ENCODE results near the gene RPRML. TPM values are rescaled to one million over a fixed set of nuclear protein-coding genes. Genes with fewer than 3 reads are reported as not detected.
"Not testable (repeated sequence)": the region's sequence is repeated elsewhere in the genome, so short reads cannot be mapped to it uniquely, and the experiment has no call there.

Gene RPRML
- total RNA-seq, 4 donors from 2014 or later: 0.88 TPM; not detected in 3

DNA sequence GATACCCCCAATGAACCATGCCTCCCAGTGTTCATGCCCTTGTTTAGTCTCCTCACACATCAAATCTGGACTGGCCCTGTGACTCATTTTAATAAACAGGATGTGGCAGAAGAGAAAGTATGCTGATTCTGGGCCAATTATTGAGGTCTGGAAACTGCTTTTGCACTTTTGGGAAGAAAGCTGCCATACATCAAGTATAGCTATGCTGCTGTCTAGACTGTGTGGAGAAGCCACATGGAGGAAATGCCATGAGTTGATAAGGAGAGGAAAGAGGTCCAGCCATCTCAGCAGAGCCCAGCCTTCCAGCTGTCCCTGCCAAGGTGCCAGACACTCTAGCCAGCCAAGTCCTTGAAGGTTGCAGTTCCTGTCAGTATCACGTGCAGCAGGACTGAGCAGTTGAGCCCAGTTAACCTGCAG lies 16.7 kb downstream of the RPRML start:
- H3K36me3 ChIP-seq: no peaks in the 10 kb centered on the region
- no peak overlapping the region for H3K27ac ChIP-seq
- H3K27me3 ChIP-seq: no peaks in the 10 kb centered on the region
- H3K4me1 ChIP-seq: no peaks in the 10 kb centered on the region
- H3K9me3 ChIP-seq: no peaks in the 10 kb centered on the region
- no peak overlapping the region for H3K4me3 ChIP-seq
- no peak for DNase-seq
- TF ChIP-seq POLR2A (IDR thresholded peaks at IDR 0.05): no peak
- TF ChIP-seq, protein P1, sequence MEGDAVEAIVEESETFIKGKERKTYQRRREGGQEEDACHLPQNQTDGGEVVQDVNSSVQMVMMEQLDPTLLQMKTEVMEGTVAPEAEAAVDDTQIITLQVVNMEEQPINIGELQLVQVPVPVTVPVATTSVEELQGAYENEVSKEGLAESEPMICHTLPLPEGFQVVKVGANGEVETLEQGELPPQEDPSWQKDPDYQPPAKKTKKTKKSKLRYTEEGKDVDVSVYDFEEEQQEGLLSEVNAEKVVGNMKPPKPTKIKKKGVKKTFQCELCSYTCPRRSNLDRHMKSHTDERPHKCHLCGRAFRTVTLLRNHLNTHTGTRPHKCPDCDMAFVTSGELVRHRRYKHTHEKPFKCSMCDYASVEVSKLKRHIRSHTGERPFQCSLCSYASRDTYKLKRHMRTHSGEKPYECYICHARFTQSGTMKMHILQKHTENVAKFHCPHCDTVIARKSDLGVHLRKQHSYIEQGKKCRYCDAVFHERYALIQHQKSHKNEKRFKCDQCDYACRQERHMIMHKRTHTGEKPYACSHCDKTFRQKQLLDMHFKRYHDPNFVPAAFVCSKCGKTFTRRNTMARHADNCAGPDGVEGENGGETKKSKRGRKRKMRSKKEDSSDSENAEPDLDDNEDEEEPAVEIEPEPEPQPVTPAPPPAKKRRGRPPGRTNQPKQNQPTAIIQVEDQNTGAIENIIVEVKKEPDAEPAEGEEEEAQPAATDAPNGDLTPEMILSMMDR (IDR thresholded peaks at IDR 0.05): no peak

DNA sequence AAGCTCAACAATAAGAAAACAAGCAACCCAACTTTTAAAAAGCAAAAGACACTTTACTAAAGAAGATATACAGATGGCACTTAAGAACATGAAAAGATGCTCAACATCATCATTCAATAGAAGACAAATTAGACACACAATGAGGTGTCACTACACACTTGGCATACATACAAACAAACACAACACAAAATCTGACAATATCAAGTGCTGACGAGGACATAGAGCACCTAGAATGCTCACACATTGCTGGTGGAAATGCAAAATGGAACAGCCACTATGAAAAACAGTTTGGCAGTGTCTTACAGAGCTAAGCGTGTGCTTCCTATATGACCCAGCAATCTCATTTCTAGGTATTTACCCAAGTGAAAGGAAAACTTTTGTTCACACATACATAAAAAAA lies 18.9 kb downstream of the RPRML start:
- no peaks in the 10 kb centered on the region for H3K27me3 ChIP-seq
- no peak for TF ChIP-seq POLR2A (IDR thresholded peaks at IDR 0.05)
- TF ChIP-seq, protein P1 (IDR thresholded peaks at IDR 0.05): no peak
- no peak for DNase-seq
- H3K4me3 ChIP-seq: no peak overlapping the region
- H3K4me1 ChIP-seq: no peaks in the 10 kb centered on the region
- no peak overlapping the region for H3K27ac ChIP-seq
- H3K36me3 ChIP-seq: no peaks in the 10 kb centered on the region
- no peaks in the 10 kb centered on the region for H3K9me3 ChIP-seq

DNA sequence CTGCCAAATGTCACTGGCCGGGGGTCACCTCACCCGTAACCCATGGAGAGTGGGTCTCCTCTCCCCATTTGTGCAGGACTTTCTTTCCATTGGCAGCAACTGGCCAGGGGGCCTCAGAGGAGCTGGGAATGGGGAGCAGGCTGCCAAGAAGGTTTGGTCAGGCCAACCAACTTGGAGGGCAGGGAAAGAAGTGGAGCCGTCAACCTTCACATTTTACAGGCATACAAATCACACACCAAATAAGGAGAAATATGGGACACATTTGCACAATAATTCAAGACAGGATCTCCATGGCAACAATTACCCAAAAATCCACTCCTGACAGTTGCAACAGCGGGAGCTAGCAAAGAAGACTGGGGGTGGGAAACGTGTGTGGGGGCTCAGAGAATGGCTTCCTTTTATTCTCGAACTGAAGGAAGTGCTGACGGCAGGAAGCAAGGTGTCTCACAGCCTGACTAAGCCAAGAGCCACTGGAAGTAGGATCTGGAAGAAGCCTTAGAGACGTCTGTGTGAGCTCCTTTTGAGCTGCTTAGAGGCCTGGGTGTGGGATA lies 20.9 kb downstream of the RPRML start:
- Histone ChIP-seq H3K27me3 (no peaks in the 10 kb centered on the region), H3K27ac (no peak overlapping the region), H3K4me1 (no peaks in the 10 kb centered on the region), H3K4me3 (no peak overlapping the region), H3K36me3 (no peaks in the 10 kb centered on the region), H3K9me3 (no peaks in the 10 kb centered on the region)
- DNase-seq: no peak
- TF ChIP-seq POLR2A (IDR thresholded peaks at IDR 0.05): no peak
- TF ChIP-seq, protein P1 (IDR thresholded peaks at IDR 0.05): no peak

DNA sequence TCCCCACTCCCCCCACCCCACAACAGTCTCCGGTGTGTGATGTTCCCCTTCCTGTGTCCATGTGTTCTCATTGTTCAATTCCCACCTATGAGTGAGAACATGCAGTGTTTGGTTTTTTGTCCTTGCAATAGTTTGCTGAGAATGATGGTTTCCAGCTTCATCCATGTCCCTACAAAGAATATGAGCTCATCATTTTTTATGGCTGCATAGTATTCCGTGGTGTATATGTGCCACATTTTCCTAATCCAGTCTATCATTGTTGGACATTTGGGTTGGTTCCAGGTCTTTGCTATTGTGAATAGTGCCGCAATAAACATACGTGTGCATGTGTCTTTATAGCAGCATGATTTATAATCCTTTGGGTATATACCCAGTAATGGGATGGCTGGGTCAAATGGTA lies 25.9 kb downstream of the RPRML start:
- H3K4me3 ChIP-seq, H3K4me1 ChIP-seq, DNase-seq, H3K36me3 ChIP-seq, H3K9me3 ChIP-seq, H3K27ac ChIP-seq, H3K27me3 ChIP-seq: not testable (repeated sequence)

DNA sequence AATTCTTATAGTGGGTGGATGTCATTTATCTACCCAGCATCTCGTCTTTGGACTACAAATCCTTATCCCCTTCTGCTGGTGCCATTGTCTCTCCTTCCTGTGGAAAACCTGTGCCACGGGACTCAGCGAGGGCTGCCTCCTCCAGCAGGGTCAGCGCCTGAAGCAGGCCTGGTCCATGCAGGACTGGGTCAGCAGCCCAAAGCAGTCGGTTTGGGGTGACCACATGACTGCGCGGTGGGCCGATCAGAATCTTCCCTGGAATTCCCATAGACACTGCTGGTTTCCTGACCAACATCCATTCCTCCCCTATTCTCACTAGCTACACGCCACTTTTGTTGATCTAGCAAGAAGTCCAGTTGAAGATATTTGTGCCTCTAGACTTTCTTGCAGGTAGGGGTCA lies 26.9 kb downstream of the RPRML start:
- no peak overlapping the region for H3K27ac ChIP-seq
- no peaks in the 10 kb centered on the region for H3K27me3 ChIP-seq
- no peaks in the 10 kb centered on the region for H3K9me3 ChIP-seq
- DNase-seq: no peak
- H3K4me3 ChIP-seq: no peak overlapping the region
- TF ChIP-seq, protein P1 (IDR thresholded peaks at IDR 0.05): no peak
- no peak for TF ChIP-seq POLR2A (IDR thresholded peaks at IDR 0.05)
- H3K36me3 ChIP-seq: no peaks in the 10 kb centered on the region
- H3K4me1 ChIP-seq: no peaks in the 10 kb centered on the region

DNA sequence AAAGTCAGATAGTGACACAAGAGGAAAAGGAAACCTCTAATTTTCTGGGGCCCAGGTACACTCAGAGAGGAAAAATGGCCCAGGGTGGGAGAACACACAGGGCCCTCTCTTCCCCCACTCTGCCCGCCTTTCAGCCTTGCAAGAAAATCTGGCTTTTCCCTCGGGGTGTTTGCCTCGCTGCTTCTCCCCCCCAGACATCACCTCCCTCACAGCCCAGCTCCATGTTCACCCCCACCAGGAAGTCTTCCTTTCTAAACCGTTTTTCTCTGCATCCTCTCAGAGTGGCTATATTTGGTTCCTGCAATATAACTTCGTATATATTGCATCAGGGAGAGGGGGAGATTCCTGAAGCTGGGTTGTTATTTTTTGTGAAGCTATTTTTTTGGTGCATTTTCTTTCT lies 27.3 kb downstream of the RPRML start:
- no peaks in the 10 kb centered on the region for H3K9me3 ChIP-seq
- DNase-seq: no peak

More for the DNA sequence above, 27.3 kb downstream of the RPRML start:
- Histone ChIP-seq H3K27me3 (no peaks in the 10 kb centered on the region), H3K4me3 (no peak overlapping the region), H3K27ac (no peak overlapping the region), H3K4me1 (no peaks in the 10 kb centered on the region), H3K36me3 (no peaks in the 10 kb centered on the region)
- TF ChIP-seq, protein P1 (IDR thresholded peaks at IDR 0.05): no peak
- no peak for TF ChIP-seq POLR2A (IDR thresholded peaks at IDR 0.05)
